ENCODE results near the gene TMX2.
"Not testable (repeated sequence)": the region's sequence is repeated elsewhere in the genome, so short reads cannot be mapped to it uniquely, and the experiment has no call there.

Gene TMX2

GRCh38 chr11:57674251-57674650 lies 38.1 kb upstream of the TMX2 start:
- Histone ChIP-seq H3K9me3 (ENCODE audit: control extremely low read depth in 1 of 5, control insufficient read depth in 4 of 5, insufficient read depth in 2 of 5, low read depth in 1 of 5, low read length in 4 of 5) (no peaks in the 10 kb centered on the region), H3K4me3 (ENCODE audit: control insufficient read depth in 1 of 7, extremely low read depth in 1 of 7, insufficient read depth in 4 of 7, low read depth in 2 of 7, low read length in 6 of 7) (no peak overlapping the region), H3K4me1 (ENCODE audit: control extremely low read depth in 1 of 4, control insufficient read depth in 4 of 4, insufficient read depth in 4 of 4, low read length in 3 of 4) (peaks cover under 1 to 17% (median 6%) of the 10 kb centered on the region in 4 experiments), H3K36me3 (ENCODE audit: control insufficient read depth in 4 of 4, insufficient read depth in 4 of 4, low read length in 3 of 4) (peaks cover 20 to 55% (median 34%) of the 10 kb centered on the region in 4 experiments), H3K27ac (ENCODE audit: insufficient read depth in 1 of 2, low read depth in 1 of 2, low read length in 2 of 2, poor library complexity in 1 of 2, severe bottlenecking in 2 of 2) (peak overlapping the region in 1 of 2 experiments; percentile 16), H3K27me3 (replicated peaks in 2 of 5; ENCODE audit: control insufficient read depth in 4 of 5, insufficient read depth in 5 of 5, low read length in 4 of 5) (no peaks in the 10 kb centered on the region)
- ChIA-PET CTCF (interaction anchor here (1.1 to 1.5 kb wide), 2 partner anchors 11 to 19 kb away, joined by 3 read pairs; no protein-coding TSS in a partner anchor), POLR2A (no interaction called here)
- DNase-seq, result no peak

DNA sequence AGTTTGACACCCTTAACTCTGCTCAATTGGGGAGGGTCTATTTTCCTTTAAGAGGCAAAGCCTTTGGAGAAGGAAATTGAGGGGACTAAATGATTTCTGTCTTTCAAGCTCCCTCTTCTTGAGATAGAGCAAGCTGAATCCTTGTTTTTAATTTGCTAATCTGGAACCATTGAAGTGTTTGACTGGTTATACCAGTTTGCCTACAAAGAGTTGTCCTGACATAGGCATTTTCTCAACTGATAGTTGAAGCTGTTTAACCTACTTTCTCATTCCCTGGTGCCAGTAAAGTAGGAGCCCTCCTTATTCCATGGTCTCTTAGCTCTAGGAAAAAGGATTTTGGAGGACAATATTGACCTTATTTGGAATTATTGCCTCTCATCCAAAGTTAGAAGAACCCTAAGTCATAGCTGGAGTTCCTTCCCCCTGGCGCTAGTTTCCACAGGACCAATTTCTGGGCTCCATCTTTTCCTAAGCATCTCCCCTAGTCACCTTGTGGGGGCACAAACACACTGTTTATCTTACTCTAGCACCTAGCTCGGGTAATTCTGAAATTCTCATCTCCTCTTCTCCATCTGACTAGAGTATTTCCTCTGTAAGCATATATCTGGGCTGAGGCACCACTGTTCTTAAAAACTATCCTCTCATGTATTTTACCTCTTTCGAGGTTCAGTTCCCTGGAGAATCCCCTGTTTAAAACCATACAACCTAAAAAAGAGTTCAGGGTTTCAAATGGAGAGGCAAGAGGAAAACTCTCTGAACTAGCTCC lies 37.0 kb upstream of the TMX2 start:
- POLR2A ChIA-PET, result no interaction called here
- H3K27me3 ChIP-seq (replicated peaks in 2 of 5; ENCODE audit: control insufficient read depth in 4 of 5, insufficient read depth in 5 of 5, low read length in 4 of 5), result no peaks in the 10 kb centered on the region
- 100% methylated on average over 1 of the region's 3 CpGs for WGBS (ENCODE audit: insufficient coverage)
- CTCF ChIA-PET, result interaction anchor here (0.8 to 1.5 kb wide), 6 partner anchors 9 to 34 kb away, joined by 3 to 4 read pairs (median 3); no protein-coding TSS in a partner anchor
- H3K4me3 ChIP-seq (ENCODE audit: control insufficient read depth in 1 of 7, extremely low read depth in 1 of 7, insufficient read depth in 4 of 7, low read depth in 2 of 7, low read length in 6 of 7), result no peak overlapping the region
- no peak for DNase-seq
- H3K36me3 ChIP-seq (ENCODE audit: control insufficient read depth in 4 of 4, insufficient read depth in 4 of 4, low read length in 3 of 4), result peaks cover 20 to 64% (median 36%) of the 10 kb centered on the region in 4 experiments
- no peak overlapping the region for H3K27ac ChIP-seq (ENCODE audit: insufficient read depth in 1 of 2, low read depth in 1 of 2, low read length in 2 of 2, poor library complexity in 1 of 2, severe bottlenecking in 2 of 2)
- H3K4me1 ChIP-seq (ENCODE audit: control extremely low read depth in 1 of 4, control insufficient read depth in 4 of 4, insufficient read depth in 4 of 4, low read length in 3 of 4), result peaks cover 0 to 6% (median 0%) of the 10 kb centered on the region in 4 experiments
- H3K9me3 ChIP-seq (ENCODE audit: control extremely low read depth in 1 of 5, control insufficient read depth in 4 of 5, insufficient read depth in 2 of 5, low read depth in 1 of 5, low read length in 4 of 5), result no peaks in the 10 kb centered on the region

DNA sequence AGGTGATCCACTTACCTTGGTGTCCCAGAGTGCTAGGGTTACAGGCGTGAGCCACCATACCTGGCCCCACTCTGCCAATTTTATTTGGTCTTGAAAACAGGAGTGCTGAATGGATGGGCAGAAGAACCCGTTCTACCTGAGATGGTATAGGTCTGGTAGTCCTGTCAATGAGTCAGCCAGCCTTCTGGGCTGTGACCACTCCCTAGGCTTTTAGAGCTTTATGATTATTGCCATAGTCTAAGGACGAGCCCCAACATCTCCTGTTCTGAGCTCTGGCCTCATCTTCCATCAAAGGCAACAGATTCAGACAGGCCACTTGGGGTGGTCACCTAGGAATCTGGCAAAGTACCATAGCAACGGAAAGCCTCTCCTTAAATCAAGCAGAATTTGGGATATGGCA lies 33.0 kb upstream of the TMX2 start:
- no peaks in the 10 kb centered on the region for H3K27me3 ChIP-seq (replicated peaks in 2 of 5; ENCODE audit: control insufficient read depth in 4 of 5, insufficient read depth in 5 of 5, low read length in 4 of 5)
- no peaks in the 10 kb centered on the region for H3K4me1 ChIP-seq (ENCODE audit: control extremely low read depth in 1 of 4, control insufficient read depth in 4 of 4, insufficient read depth in 4 of 4, low read length in 3 of 4)
- no peak overlapping the region for H3K4me3 ChIP-seq (ENCODE audit: control insufficient read depth in 1 of 7, extremely low read depth in 1 of 7, insufficient read depth in 4 of 7, low read depth in 2 of 7, low read length in 6 of 7)
- ChIA-PET POLR2A (no interaction called here), CTCF (interaction anchor here (1.1 to 1.6 kb wide), 3 partner anchors 10 to 111 kb away, joined by 3 to 4 read pairs (median 4); partner anchors contain the start of gene UBE2L6)
- no peaks in the 10 kb centered on the region for H3K9me3 ChIP-seq (ENCODE audit: control extremely low read depth in 1 of 5, control insufficient read depth in 4 of 5, insufficient read depth in 2 of 5, low read depth in 1 of 5, low read length in 4 of 5)
- H3K27ac ChIP-seq (ENCODE audit: insufficient read depth in 1 of 2, low read depth in 1 of 2, low read length in 2 of 2, poor library complexity in 1 of 2, severe bottlenecking in 2 of 2), result no peak overlapping the region
- no peak for DNase-seq
- H3K36me3 ChIP-seq (ENCODE audit: control insufficient read depth in 4 of 4, insufficient read depth in 4 of 4, low read length in 3 of 4), result peaks cover 11 to 69% (median 40%) of the 10 kb centered on the region in 4 experiments
- 100% methylated on average over 3 of the region's 4 CpGs for WGBS (ENCODE audit: insufficient coverage)

- WGBS (ENCODE audit: insufficient coverage), result no CpG with 5 or more reads among the region's 2 CpGs
- Histone ChIP-seq H3K9me3 (ENCODE audit: control extremely low read depth in 1 of 5, control insufficient read depth in 4 of 5, insufficient read depth in 2 of 5, low read depth in 1 of 5, low read length in 4 of 5) (no peaks in the 10 kb centered on the region), H3K4me3 (ENCODE audit: control insufficient read depth in 1 of 7, extremely low read depth in 1 of 7, insufficient read depth in 4 of 7, low read depth in 2 of 7, low read length in 6 of 7) (no peak overlapping the region), H3K36me3 (ENCODE audit: control insufficient read depth in 4 of 4, insufficient read depth in 4 of 4, low read length in 3 of 4) (peaks cover 13 to 69% (median 39%) of the 10 kb centered on the region in 4 experiments), H3K27me3 (replicated peaks in 2 of 5; ENCODE audit: control insufficient read depth in 4 of 5, insufficient read depth in 5 of 5, low read length in 4 of 5) (no peaks in the 10 kb centered on the region), H3K4me1 (ENCODE audit: control extremely low read depth in 1 of 4, control insufficient read depth in 4 of 4, insufficient read depth in 4 of 4, low read length in 3 of 4) (no peaks in the 10 kb centered on the region), H3K27ac (ENCODE audit: insufficient read depth in 1 of 2, low read depth in 1 of 2, low read length in 2 of 2, poor library complexity in 1 of 2, severe bottlenecking in 2 of 2) (peak overlapping the region in 1 of 2 experiments; percentile 27)
- DNase-seq, result no peak
- CTCF ChIA-PET, result interaction anchor here (0.5 to 1.6 kb wide), 4 partner anchors 18 to 113 kb away, joined by 3 to 4 read pairs (median 4); partner anchors contain the start of gene UBE2L6
- POLR2A ChIA-PET, result interaction anchor here (0.7 kb wide), 1 partner anchor 55 kb away, joined by 3 read pairs; no protein-coding TSS in a partner anchor
Measured at GRCh38 chr11:57680552-57680874, 31.9 kb upstream of the TMX2 start.

GRCh38 chr11:57681168-57681567 lies 31.2 kb upstream of the TMX2 start:
- no peaks in the 10 kb centered on the region for H3K4me1 ChIP-seq (ENCODE audit: control extremely low read depth in 1 of 4, control insufficient read depth in 4 of 4, insufficient read depth in 4 of 4, low read length in 3 of 4)
- ChIA-PET POLR2A (interaction anchor here (0.5 kb wide), 1 partner anchor 13 kb away, joined by 3 read pairs; the partner anchor contains the start of gene ZDHHC5), CTCF (interaction anchor here (0.5 to 1.2 kb wide), 4 partner anchors 11 to 26 kb away, joined by 3 read pairs; no protein-coding TSS in a partner anchor)
- H3K9me3 ChIP-seq (ENCODE audit: control extremely low read depth in 1 of 5, control insufficient read depth in 4 of 5, insufficient read depth in 2 of 5, low read depth in 1 of 5, low read length in 4 of 5), result no peaks in the 10 kb centered on the region
- H3K36me3 ChIP-seq (ENCODE audit: control insufficient read depth in 4 of 4, insufficient read depth in 4 of 4, low read length in 3 of 4), result peaks cover 12 to 66% (median 38%) of the 10 kb centered on the region in 4 experiments
- peak overlapping the region in 1 of 2 experiments; percentile 52 for H3K27ac ChIP-seq (ENCODE audit: insufficient read depth in 1 of 2, low read depth in 1 of 2, low read length in 2 of 2, poor library complexity in 1 of 2, severe bottlenecking in 2 of 2)
- H3K27me3 ChIP-seq (replicated peaks in 2 of 5; ENCODE audit: control insufficient read depth in 4 of 5, insufficient read depth in 5 of 5, low read length in 4 of 5), result no peaks in the 10 kb centered on the region
- no peak overlapping the region for H3K4me3 ChIP-seq (ENCODE audit: control insufficient read depth in 1 of 7, extremely low read depth in 1 of 7, insufficient read depth in 4 of 7, low read depth in 2 of 7, low read length in 6 of 7)
- DNase-seq, result no peak
- no CpG with 5 or more reads among the region's 1 CpG for WGBS (ENCODE audit: insufficient coverage)

- H3K4me3 ChIP-seq (ENCODE audit: control insufficient read depth in 1 of 7, extremely low read depth in 1 of 7, insufficient read depth in 4 of 7, low read depth in 2 of 7, low read length in 6 of 7); POLR2A ChIA-PET; H3K4me1 ChIP-seq (ENCODE audit: control extremely low read depth in 1 of 4, control insufficient read depth in 4 of 4, insufficient read depth in 4 of 4, low read length in 3 of 4); H3K27me3 ChIP-seq (replicated peaks in 2 of 5; ENCODE audit: control insufficient read depth in 4 of 5, insufficient read depth in 5 of 5, low read length in 4 of 5); H3K9me3 ChIP-seq (ENCODE audit: control extremely low read depth in 1 of 5, control insufficient read depth in 4 of 5, insufficient read depth in 2 of 5, low read depth in 1 of 5, low read length in 4 of 5); H3K27ac ChIP-seq (ENCODE audit: insufficient read depth in 1 of 2, low read depth in 1 of 2, low read length in 2 of 2, poor library complexity in 1 of 2, severe bottlenecking in 2 of 2); DNase-seq; CTCF ChIA-PET: not testable (repeated sequence)
- 100% methylated on average over 3 of the region's 5 CpGs for WGBS (ENCODE audit: insufficient coverage)
- H3K36me3 ChIP-seq (ENCODE audit: control insufficient read depth in 4 of 4, insufficient read depth in 4 of 4, low read length in 3 of 4), result peaks cover 28 to 78% (median 48%) of the 10 kb centered on the region in 4 experiments
Measured at GRCh38 chr11:57690474-57690873, 21.9 kb upstream of the TMX2 start.

DNA sequence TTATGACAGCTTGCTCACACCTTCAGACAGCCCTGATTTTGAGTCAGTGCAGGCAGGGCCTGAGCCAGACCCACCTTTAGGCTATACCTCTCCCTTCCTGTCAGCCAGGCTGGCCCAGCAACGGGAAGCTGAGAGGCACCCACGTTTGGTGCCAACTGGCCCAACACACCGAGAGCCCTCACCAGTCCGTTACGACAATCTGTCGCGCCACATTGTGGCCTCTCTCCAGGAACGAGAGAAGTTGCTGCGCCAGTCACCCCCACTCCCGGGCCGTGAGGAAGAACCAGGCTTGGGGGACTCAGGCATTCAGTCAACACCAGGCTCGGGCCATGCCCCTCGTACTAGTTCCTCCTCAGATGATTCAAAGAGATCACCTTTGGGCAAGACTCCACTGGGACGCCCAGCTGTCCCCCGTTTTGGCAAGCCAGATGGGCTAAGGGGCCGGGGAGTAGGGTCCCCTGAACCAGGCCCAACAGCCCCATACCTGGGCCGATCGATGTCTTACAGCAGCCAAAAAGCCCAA lies 13.5 kb upstream of the TMX2 start:
- Histone ChIP-seq H3K27ac (ENCODE audit: insufficient read depth in 1 of 2, low read depth in 1 of 2, low read length in 2 of 2, poor library complexity in 1 of 2, severe bottlenecking in 2 of 2) (no peak overlapping the region), H3K4me1 (ENCODE audit: control extremely low read depth in 1 of 4, control insufficient read depth in 4 of 4, insufficient read depth in 4 of 4, low read length in 3 of 4) (no peaks in the 10 kb centered on the region), H3K9me3 (ENCODE audit: control extremely low read depth in 1 of 5, control insufficient read depth in 4 of 5, insufficient read depth in 2 of 5, low read depth in 1 of 5, low read length in 4 of 5) (no peaks in the 10 kb centered on the region), H3K4me3 (ENCODE audit: control insufficient read depth in 1 of 7, extremely low read depth in 1 of 7, insufficient read depth in 4 of 7, low read depth in 2 of 7, low read length in 6 of 7) (no peak overlapping the region), H3K36me3 (ENCODE audit: control insufficient read depth in 4 of 4, insufficient read depth in 4 of 4, low read length in 3 of 4) (peaks cover 18 to 85% (median 56%) of the 10 kb centered on the region in 4 experiments), H3K27me3 (replicated peaks in 2 of 5; ENCODE audit: control insufficient read depth in 4 of 5, insufficient read depth in 5 of 5, low read length in 4 of 5) (no peaks in the 10 kb centered on the region)
- ChIA-PET POLR2A (no interaction called here), CTCF (interaction anchor here (0.7 to 1.1 kb wide), 4 partner anchors 11 to 27 kb away, joined by 3 to 4 read pairs (median 3); no protein-coding TSS in a partner anchor)
- 97% methylated on average over 18 of the region's 18 CpGs for WGBS (ENCODE audit: insufficient coverage)
- no peak for DNase-seq

Data from common myeloid progenitor, CD34-positive (primary cell).